Breast epithelium (tissue), 4 donors: ENCODE data around the gene PDGFC. TPM values are rescaled to one million over a fixed set of nuclear protein-coding genes. Genes with fewer than 3 reads are reported as not detected.
A peak's percentile ranks its signal among the peaks of the same experiment; 100 is the strongest.

ENCODE experiments used
- DNase-seq, 2 donors: peaks; one replicate each; pipeline ENCODE4 v3.0.0-alpha.2; 2019; ENCODE audit warnings: low spot score in 2 of 2
- H3K27ac ChIP-seq, 2 donors: fragments of 200-600 bp; sonication (generic) in 1 of 2; one replicate each; pipeline ENCODE4 v1.5.1; 2016 to 2019; ENCODE audit warnings: mild to moderate bottlenecking in 1 of 2
- H3K27me3 ChIP-seq, 2 donors: fragments of 200-600 bp; sonication (generic) in 1 of 2; one replicate each; pipeline versions ENCODE4 v1.5.1 to v1.6.0; 2017 to 2019; ENCODE audit warnings: control low read depth in 1 of 2, mild to moderate bottlenecking in 1 of 2
- H3K36me3 ChIP-seq: fragments of 200-600 bp; one replicate; pipeline ENCODE4 v1.5.1; 2019
- H3K4me1 ChIP-seq, 2 donors: fragments of 200-600 bp; sonication (generic); one replicate each; pipeline ENCODE4 v1.5.1; 2016 to 2019; ENCODE audit warnings: control low read depth in 1 of 2
- H3K4me3 ChIP-seq, 3 donors: fragments of 200-600 bp; sonication (generic); 1 replicate in 2 of 3; 2 replicates in 1 of 3; pipeline ENCODE4 v1.5.1; 2016 to 2019; ENCODE audit warnings: mild to moderate bottlenecking in 3 of 3, moderate library complexity in 2 of 3
- H3K9me3 ChIP-seq, 2 donors: fragments of 200-600 bp; sonication (generic) in 1 of 2; one replicate each; pipeline ENCODE4 v1.5.1; 2016 to 2019; ENCODE audit warnings: control low read depth in 1 of 2
- CTCF ChIP-seq, 3 donors: fragments of 450-650 bp; IDR thresholded peaks; one replicate each; pipeline ENCODE4 v1.5.1; 2016 to 2017; ENCODE audit warnings: antibody characterized with exemption in 3 of 3, mild to moderate bottlenecking in 3 of 3, moderate library complexity in 3 of 3
- POLR2A ChIP-seq: fragments of 450-650 bp; IDR thresholded peaks from one replicate; pipeline ENCODE4 v1.6.1; 2016; ENCODE audit warnings: antibody characterized with exemption, mild to moderate bottlenecking, moderate library complexity
- POLR2AphosphoS5 ChIP-seq, 3 donors: sonication (generic); formaldehyde crosslinking; IDR thresholded peaks; one replicate each; pipeline ENCODE4 v1.6.1; 2017; ENCODE audit warnings: antibody characterized with exemption in 3 of 3
- intact Hi-C: fragments of 100-400 bp; cut with DNase I; formaldehyde crosslinking; loops from one replicate; pipeline ENCODE4 v1.15.1; 2023; ENCODE audit warnings: low total_unique reads
- total RNA-seq, 3 donors: library from RNA; depleted of rRNA; stranded (reverse); fragments of >200 nt; gene quantifications; one replicate each; pipeline ENCODE4 v1.1.0, GENCODE V29; 2016

The PDGFC gene
- total RNA-seq, 3 donors from 2014 or later, result 32.4 to 59.7 (median 54.4) TPM

- H3K4me3 ChIP-seq, result peak overlapping the region; percentile 79 to 85 (median 80)
- no peaks in the 10 kb centered on the region for H3K9me3 ChIP-seq
- no peaks in the 10 kb centered on the region for H3K27me3 ChIP-seq
- peak overlapping the region; percentile 94 to 95 for H3K27ac ChIP-seq
- peaks cover 0 to 8% of the 10 kb centered on the region in 2 donors for H3K4me1 ChIP-seq
- no peak for TF ChIP-seq CTCF (IDR thresholded peaks at IDR 0.05)
- intact Hi-C loops, result no loop called here
- H3K36me3 ChIP-seq, result no peaks in the 10 kb centered on the region
- DNase-seq, result no peak
Observed at GRCh38 chr4:156969911-156970310, 1.7 kb downstream of the PDGFC start.

GRCh38 chr4:156969101-156969500 lies 2.5 kb downstream of the PDGFC start:
- peaks cover 0 to 8% of the 10 kb centered on the region in 2 donors for H3K4me1 ChIP-seq
- intact Hi-C loops, result no loop called here

DNA sequence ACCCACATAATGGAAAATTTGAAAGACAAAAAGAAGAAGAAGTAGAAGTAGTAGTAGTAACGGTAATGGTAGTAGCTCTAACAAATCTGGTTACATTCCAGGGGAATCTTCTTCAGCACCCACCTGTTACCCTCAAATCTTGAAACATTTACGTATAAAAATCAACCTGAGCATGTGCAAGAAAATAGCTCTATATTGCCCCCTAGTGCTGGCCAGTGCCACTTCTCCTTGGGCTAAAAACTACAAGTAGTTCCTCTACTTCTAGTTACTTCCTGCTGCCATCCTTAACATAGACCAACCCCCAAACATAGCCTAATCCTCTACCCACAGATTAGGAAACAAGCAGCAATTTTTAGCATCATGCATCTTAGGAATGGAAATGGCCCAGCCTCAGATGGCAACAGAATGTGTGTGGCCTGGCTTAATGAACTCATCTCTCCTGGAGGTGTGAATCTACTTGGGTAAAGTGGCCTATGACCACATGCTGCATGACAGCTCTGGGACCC lies 3.1 kb downstream of the PDGFC start:
- no peaks in the 10 kb centered on the region for H3K27me3 ChIP-seq
- DNase-seq, result peak; percentile 44 to 58
- TF ChIP-seq CTCF (IDR thresholded peaks at IDR 0.05), result peak; percentile 55 to 79 (median 77)
- TF ChIP-seq POLR2A, result no peak
- H3K27ac ChIP-seq, result no peak overlapping the region
- H3K9me3 ChIP-seq, result no peaks in the 10 kb centered on the region
- H3K4me3 ChIP-seq, result peak overlapping the region; percentile 79 to 85 (median 80)
- H3K36me3 ChIP-seq, result no peaks in the 10 kb centered on the region
- intact Hi-C loops, result no loop called here
- peaks cover 0 to 8% of the 10 kb centered on the region in 2 donors for H3K4me1 ChIP-seq

More at GRCh38 chr4:156969101-156969500, 2.5 kb downstream of the PDGFC start:
- DNase-seq, result no peak
- Histone ChIP-seq H3K9me3 (no peaks in the 10 kb centered on the region), H3K4me3 (peak overlapping the region; percentile 79 to 85 (median 80)), H3K27ac (no peak overlapping the region), H3K27me3 (no peaks in the 10 kb centered on the region), H3K36me3 (no peaks in the 10 kb centered on the region)
- TF ChIP-seq POLR2AphosphoS5 (IDR thresholded peaks at IDR 0.05) (no peak), POLR2A (no peak), CTCF (IDR thresholded peaks at IDR 0.05) (no peak)

DNA sequence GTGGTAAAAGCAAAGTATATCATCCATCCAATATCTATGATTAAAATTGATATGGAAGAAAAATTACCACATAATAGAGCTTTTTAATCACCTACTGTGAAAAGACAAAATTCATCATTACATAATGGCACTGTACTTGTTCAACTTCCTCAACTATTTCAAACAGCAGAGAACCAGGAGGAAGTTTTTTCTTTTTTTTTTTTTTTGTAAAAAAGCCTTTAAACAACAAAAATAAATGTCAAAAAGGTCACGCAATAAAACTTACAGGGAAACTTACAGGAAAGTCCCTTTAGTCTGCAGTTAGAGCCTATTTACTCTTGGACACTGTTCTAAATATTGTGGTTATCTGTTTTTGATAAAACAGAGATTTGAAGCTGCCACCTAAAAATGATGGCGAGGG lies 4.8 kb downstream of the PDGFC start:
- no peaks in the 10 kb centered on the region for H3K9me3 ChIP-seq
- TF ChIP-seq CTCF (IDR thresholded peaks at IDR 0.05) (no peak), POLR2A (no peak)
- no peak overlapping the region for H3K4me3 ChIP-seq
- no peak overlapping the region for H3K27ac ChIP-seq
- DNase-seq, result no peak
- H3K4me1 ChIP-seq, result peaks cover 0 to 8% of the 10 kb centered on the region in 2 donors
- no peaks in the 10 kb centered on the region for H3K36me3 ChIP-seq
- H3K27me3 ChIP-seq, result no peaks in the 10 kb centered on the region
- intact Hi-C loops, result no loop called here

- DNase-seq, result no peak
- Histone ChIP-seq H3K4me3 (no peak overlapping the region), H3K4me1 (peaks cover 0 to under 1% of the 10 kb centered on the region in 2 donors), H3K27me3 (no peaks in the 10 kb centered on the region), H3K27ac (no peak overlapping the region), H3K9me3 (no peaks in the 10 kb centered on the region), H3K36me3 (no peaks in the 10 kb centered on the region)
- no peak for TF ChIP-seq CTCF (IDR thresholded peaks at IDR 0.05)
- intact Hi-C loops, result no loop called here
Observed at GRCh38 chr4:156963419-156963818, 8.2 kb downstream of the PDGFC start.
